Spinal cord (tissue), 10 donors: ENCODE data around the gene PADI2. TPM values are rescaled to one million over a fixed set of nuclear protein-coding genes. Genes with fewer than 3 reads are reported as not detected.
A peak's percentile ranks its signal among the peaks of the same experiment; 100 is the strongest.

Experiments used
- DNase-seq, 6 donors: peaks; one replicate each; pipeline versions ENCODE4 v3.0.0 to v3.0.0-alpha.2; 2013 to 2015; ENCODE audit warnings: low spot score in 6 of 6, low read depth in 4 of 6
- H3K27ac ChIP-seq: one replicate; pipeline ENCODE4 v1.5.1; 2013; ENCODE audit warnings: low read depth, low read length, control low read depth
- H3K27me3 ChIP-seq: one replicate; pipeline ENCODE4 v1.6.1; 2013; ENCODE audit warnings: low read length; ENCODE audit not compliant: control insufficient read depth, insufficient read depth
- H3K36me3 ChIP-seq: one replicate; pipeline ENCODE4 v1.6.1; 2013; ENCODE audit warnings: low read length; ENCODE audit not compliant: control insufficient read depth, insufficient read depth
- H3K4me1 ChIP-seq: one replicate; pipeline ENCODE4 v1.6.1; 2013; ENCODE audit warnings: low read length; ENCODE audit not compliant: control insufficient read depth, insufficient read depth
- H3K4me3 ChIP-seq: one replicate; pipeline ENCODE4 v1.5.1; 2013; ENCODE audit warnings: low read depth, low read length, control low read depth
- H3K9me3 ChIP-seq: one replicate; pipeline ENCODE4 v1.6.1; 2013; ENCODE audit warnings: low read length; ENCODE audit not compliant: control insufficient read depth, insufficient read depth
- WGBS: methylation state at CpG from one replicate; pipeline ENCODE4 v1.1.5; 2013; ENCODE audit warnings: missing lambda C conversion rate; ENCODE audit not compliant: insufficient coverage; 5-methylcytosine and 5-hydroxymethylcytosine counted together
- polyA plus RNA-seq, 2 donors: library from polyadenylated mRNA; unstranded; fragments of 120-200 nt; gene quantifications; one replicate each; pipeline ENCODE4 v1.2.1, GENCODE V29; 2013; ENCODE audit not compliant: insufficient read length in 2 of 2
- total RNA-seq, 2 donors: library from RNA; depleted of rRNA in 1 of 2; stranded (reverse); fragments of 120-200 nt in 1 of 2; fragments of >200 nt in 1 of 2; gene quantifications; one replicate each; pipeline versions ENCODE4 v1.2.3 to v1.2.4, GENCODE V29; 2013 to 2014
- donor health status: healthy.

Gene PADI2
- total and polyA plus RNA-seq, 4 donors, result 8.7 to 32.6 (median 27.0) TPM

DNA sequence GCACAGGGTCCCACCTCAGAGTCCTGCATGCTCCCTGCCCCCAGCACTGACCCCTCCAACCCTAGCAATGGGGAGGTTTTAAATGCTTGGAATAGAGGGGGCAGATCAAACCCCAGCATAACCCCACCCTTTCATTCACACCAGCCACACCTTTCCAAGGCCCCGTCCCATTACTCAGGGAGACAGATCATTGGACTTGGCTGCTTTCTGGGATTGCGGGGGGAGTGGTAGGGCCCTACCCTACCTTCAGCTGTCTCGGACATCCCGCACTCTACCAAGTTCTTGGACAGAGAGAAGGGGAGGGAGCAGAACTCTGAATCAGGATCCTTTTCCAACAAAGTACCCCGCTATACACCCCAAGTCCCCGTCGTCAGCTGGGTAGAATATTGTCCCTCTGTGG is 983 bp downstream of the PADI2 start:
- WGBS, result no CpG with 5 or more reads among the region's 7 CpGs

GRCh38 chr1:17117451-17118265 is 1.6 kb downstream of the PADI2 start:
- peaks cover 60% of the 10 kb centered on the region for H3K4me1 ChIP-seq

More for the DNA sequence above, 983 bp downstream of the PADI2 start:
- H3K36me3 ChIP-seq, result no peaks in the 10 kb centered on the region
- no peaks in the 10 kb centered on the region for H3K9me3 ChIP-seq
- peaks cover 17% of the 10 kb centered on the region for H3K27me3 ChIP-seq
- peak overlapping the region; percentile 28 for H3K4me3 ChIP-seq
- no peak overlapping the region for H3K27ac ChIP-seq
- no peak for DNase-seq
- H3K4me1 ChIP-seq, result peaks cover 60% of the 10 kb centered on the region

GRCh38 chr1:17116643-17117042 is 2.6 kb downstream of the PADI2 start:
- no peak overlapping the region for H3K4me3 ChIP-seq
- no peaks in the 10 kb centered on the region for H3K9me3 ChIP-seq
- 78% methylated on average over 1 of the region's 1 CpG for WGBS
- H3K4me1 ChIP-seq, result peaks cover 57% of the 10 kb centered on the region
- no peak for DNase-seq
- peaks cover 5% of the 10 kb centered on the region for H3K36me3 ChIP-seq
- H3K27me3 ChIP-seq, result peaks cover 17% of the 10 kb centered on the region
- no peak overlapping the region for H3K27ac ChIP-seq

More at GRCh38 chr1:17117451-17118265, 1.6 kb downstream of the PADI2 start:
- Histone ChIP-seq H3K27ac (no peak overlapping the region), H3K4me3 (no peak overlapping the region), H3K9me3 (no peaks in the 10 kb centered on the region), H3K36me3 (no peaks in the 10 kb centered on the region), H3K27me3 (peaks cover 17% of the 10 kb centered on the region)
- no peak for DNase-seq
- 60% methylated on average over 9 of the region's 16 CpGs for WGBS

DNA sequence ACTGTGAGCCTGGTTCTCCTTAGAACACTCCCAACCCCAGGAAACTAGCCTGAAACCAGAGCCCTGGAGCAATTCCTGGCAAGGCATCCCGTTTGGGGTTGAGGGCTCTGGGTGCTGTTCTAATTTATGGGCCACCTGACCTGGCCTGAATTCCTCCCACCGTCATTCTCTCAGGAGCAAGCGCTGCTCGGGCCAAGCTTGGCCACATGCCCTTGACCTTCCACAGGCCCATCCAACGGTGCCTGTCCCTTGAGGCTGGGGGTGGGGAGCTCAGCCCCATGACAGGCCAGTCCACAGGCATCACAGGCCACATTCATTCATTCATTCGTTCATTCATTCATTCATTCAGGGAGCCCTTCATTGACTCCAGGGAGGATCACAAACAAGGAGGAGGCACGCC is 5.3 kb downstream of the PADI2 start:
- DNase-seq, result no peak
- Histone ChIP-seq H3K27me3 (peaks cover 15% of the 10 kb centered on the region), H3K36me3 (peaks cover 5% of the 10 kb centered on the region), H3K9me3 (no peaks in the 10 kb centered on the region), H3K4me3 (no peak overlapping the region), H3K27ac (no peak overlapping the region), H3K4me1 (peaks cover 43% of the 10 kb centered on the region)
- WGBS, result 46% methylated on average over 6 of the region's 7 CpGs

DNA sequence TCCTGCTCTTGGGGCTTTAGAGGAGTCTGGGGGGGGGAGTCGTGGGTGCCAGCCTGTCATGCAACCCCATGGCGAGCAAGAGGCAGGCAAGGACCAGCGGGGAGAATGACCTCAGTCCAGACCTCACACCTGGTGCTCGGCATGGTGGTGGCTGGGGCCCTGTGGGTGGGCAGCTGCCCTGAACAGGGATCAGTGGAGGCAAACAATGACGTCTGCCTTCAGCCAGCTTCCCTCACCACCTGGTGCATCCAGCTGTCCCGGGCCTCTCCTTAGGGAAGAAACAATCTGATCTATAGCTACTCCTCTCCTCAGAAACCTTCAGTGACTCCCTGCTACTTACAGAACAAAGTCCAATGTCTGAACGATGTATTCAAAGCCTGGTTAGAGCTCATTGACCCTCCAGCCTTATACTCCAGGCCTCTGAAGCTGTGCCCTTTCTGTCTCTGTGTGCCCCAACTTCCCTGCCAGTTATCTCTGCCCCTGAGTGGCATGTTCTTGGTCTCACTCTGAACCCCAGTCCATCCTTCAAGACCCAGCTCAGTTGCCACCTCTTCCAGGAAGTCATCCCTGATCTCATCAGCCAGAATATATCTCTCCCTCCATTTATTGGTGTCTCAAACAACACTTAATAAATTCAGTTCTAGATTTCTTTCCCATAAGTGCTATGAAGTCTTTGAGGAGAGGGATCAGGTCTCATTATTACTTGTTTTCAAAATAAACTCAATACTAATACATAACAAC is 6.6 kb downstream of the PADI2 start:
- H3K27ac ChIP-seq, result no peak overlapping the region
- H3K36me3 ChIP-seq, result peaks cover 5% of the 10 kb centered on the region
- H3K9me3 ChIP-seq, result no peaks in the 10 kb centered on the region
- no peak overlapping the region for H3K4me3 ChIP-seq
- 57% methylated on average over 7 of the region's 7 CpGs for WGBS
- H3K4me1 ChIP-seq, result peaks cover 30% of the 10 kb centered on the region
- DNase-seq, result no peak
- H3K27me3 ChIP-seq, result peaks cover 3% of the 10 kb centered on the region

GRCh38 chr1:17112076-17112475 is 7.2 kb downstream of the PADI2 start:
- no peaks in the 10 kb centered on the region for H3K9me3 ChIP-seq
- WGBS, result 85% methylated on average over 5 of the region's 6 CpGs
- no peak overlapping the region for H3K27ac ChIP-seq
- DNase-seq, result no peak
- peaks cover 26% of the 10 kb centered on the region for H3K4me1 ChIP-seq
- peaks cover 5% of the 10 kb centered on the region for H3K36me3 ChIP-seq
- no peaks in the 10 kb centered on the region for H3K27me3 ChIP-seq
- H3K4me3 ChIP-seq, result no peak overlapping the region

DNA sequence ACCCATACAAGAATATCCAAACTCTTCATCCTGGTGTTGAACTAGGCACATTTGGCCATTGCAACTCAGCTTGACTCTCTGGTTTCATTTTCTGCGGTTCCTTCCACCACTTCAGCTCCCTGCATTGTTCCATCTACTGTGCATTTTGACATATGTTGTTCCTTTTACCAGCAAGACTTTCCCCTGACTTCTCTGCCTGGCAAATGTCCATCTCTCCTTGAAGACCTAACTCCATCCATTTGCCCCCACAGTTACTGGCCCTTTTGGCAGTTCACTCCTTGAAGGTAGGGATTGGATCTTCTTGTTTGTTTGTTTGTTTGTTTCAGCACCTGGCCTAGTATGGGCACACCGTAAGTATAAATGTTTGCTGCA is 8.7 kb downstream of the PADI2 start:
- WGBS, result 56% methylated on average over 1 of the region's 2 CpGs
- no peak overlapping the region for H3K27ac ChIP-seq
- H3K27me3 ChIP-seq, result no peaks in the 10 kb centered on the region
- H3K4me3 ChIP-seq, result no peak overlapping the region
- H3K36me3 ChIP-seq, result peaks cover 5% of the 10 kb centered on the region
- H3K9me3 ChIP-seq, result no peaks in the 10 kb centered on the region
- H3K4me1 ChIP-seq, result peaks cover 26% of the 10 kb centered on the region
- no peak for DNase-seq

DNA sequence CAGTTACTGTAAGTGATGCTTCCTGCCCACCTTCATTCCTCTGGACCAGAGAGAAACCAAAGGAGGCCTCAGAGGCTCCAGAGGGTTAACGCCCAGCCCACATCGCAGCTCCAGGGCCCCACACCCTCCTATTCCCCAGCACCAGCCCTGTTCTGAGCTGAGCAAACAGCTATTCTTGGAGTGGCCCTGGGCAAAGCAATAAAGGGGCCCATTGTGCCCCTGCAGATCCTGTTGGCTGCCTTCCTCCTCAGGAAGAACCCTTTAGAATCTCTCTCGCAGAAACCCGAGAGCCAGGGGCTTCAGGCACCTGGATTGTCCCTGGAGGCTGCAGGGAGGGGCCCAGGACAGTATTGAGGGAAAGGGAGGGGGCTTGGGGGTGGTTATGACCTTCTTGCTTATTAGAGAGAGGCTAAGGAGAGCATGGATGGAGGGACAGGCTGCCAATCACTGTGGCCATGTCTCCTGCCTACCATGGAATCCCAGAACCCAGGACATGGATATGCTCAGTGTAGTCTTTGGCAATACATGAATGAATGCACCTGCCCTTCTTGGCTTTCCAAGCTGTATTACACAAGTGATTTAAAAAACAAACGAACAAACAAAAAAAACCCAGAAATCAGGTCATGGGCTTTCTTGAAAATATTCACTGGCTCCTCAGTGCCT is 9.2 kb downstream of the PADI2 start:
- H3K27me3 ChIP-seq, result no peaks in the 10 kb centered on the region
- peak in 2 of 6 donors; percentile 45 to 73 for DNase-seq
- WGBS, result 28% methylated on average over 4 of the region's 5 CpGs
- H3K4me3 ChIP-seq, result no peak overlapping the region
- H3K27ac ChIP-seq, result no peak overlapping the region
- H3K9me3 ChIP-seq, result no peaks in the 10 kb centered on the region
- H3K36me3 ChIP-seq, result peaks cover 5% of the 10 kb centered on the region
- peaks cover 26% of the 10 kb centered on the region for H3K4me1 ChIP-seq

GRCh38 chr1:17108786-17109185 is 10.5 kb downstream of the PADI2 start:
- H3K9me3 ChIP-seq, result no peaks in the 10 kb centered on the region
- peaks cover 22% of the 10 kb centered on the region for H3K4me1 ChIP-seq
- DNase-seq, result no peak
- H3K4me3 ChIP-seq, result no peak overlapping the region
- H3K36me3 ChIP-seq, result peaks cover 7% of the 10 kb centered on the region
- no CpG with 5 or more reads among the region's 1 CpG for WGBS
- no peak overlapping the region for H3K27ac ChIP-seq
- H3K27me3 ChIP-seq, result no peaks in the 10 kb centered on the region
